ENCODE results near the gene C5orf52.
"Not testable (repeated sequence)": the region's sequence is repeated elsewhere in the genome, so short reads cannot be mapped to it uniquely, and the experiment has no call there.

C5orf52 gene

DNA sequence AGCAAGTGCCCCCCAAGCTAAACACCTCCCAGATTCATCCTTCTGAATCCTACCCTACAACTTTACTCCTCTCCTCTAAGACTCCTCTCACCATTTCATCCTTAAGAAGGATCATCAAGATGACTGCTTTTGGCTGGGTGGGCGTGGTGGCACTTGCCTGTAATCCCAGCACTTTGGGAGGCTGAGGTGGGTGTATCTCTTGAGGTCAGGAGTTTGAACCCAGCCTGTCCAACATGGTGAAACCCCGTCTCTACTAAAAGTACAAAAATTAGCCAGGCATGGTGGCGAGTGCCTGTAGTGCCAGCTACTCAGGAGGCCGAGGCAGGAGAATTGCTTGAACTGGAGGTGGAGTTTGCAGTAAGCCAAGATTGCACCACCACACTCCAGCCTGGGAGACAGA, 3.0 kb downstream of the C5orf52 start:
- not testable (repeated sequence) for FAIRE-seq; DNase-seq (ENCODE audit: insufficient read length, low spot score)

DNA sequence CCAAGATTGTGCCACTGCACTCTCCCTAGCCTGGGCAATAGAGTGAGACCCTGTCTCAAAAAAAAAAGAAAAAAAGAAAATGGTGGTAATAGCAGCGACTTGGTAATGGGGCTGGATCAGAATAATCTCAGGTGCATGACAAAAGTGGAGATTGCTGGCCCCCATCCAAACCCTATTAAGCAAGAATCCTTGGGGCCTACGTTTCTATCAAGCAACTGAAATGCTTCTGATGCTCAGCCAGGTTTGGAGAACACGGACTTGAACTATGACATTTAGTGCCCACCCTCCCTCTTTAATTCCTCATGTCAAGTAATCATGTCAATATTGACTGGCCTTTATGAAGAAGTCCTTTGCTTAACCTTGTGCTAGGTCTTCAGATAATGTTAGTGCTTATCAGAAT, 6.6 kb downstream of the C5orf52 start:
- FAIRE-seq: no peak

DNA sequence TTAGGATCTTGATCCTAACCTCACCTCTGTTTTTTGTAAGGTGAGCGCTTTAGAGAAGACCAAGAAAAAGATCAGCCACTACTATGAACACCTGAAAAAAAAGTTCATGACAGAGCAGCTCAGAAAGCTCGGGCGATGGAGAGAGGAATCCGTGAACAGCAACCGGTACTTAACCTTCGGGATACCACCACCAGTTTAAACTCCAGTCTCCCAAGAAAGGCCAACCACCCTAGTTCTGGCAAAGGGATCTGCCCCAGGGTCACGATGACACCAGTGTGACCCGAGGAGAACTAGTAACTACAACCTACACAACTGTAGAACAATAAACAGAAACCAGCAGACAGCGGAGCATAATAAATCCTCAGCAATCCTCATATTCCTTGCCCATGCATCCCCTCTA, 8.5 kb downstream of the C5orf52 start:
- FAIRE-seq (no peak), DNase-seq (ENCODE audit: insufficient read length, low spot score) (no peak)

More for the DNA sequence above, 6.6 kb downstream of the C5orf52 start:
- DNase-seq (ENCODE audit: insufficient read length, low spot score): no peak

DNA sequence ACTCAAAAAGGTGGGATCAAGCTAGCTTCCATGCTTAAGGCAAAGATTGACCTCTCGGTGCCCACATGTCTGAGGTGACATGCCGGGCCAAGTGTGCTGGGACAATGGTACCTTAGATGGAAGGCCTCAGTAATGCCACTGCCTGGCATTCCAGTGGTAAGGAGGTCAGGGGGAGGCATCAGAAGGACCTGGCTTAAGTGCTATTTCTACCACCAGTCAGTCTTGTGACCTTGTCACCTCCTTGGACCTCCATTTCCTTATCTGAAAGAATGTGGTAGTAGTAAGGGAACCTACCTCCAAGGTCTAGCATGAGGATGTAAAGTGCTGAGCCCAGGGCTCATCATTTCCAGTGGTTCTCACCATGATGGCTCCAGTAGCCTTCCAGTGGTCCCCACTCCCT, 8.9 kb downstream of the C5orf52 start:
- no peak for FAIRE-seq

GRCh38 chr5:157681048-157681447, 9.7 kb downstream of the C5orf52 start:
- FAIRE-seq (no peak), DNase-seq (ENCODE audit: insufficient read length, low spot score) (no peak)

More for the DNA sequence above, 8.9 kb downstream of the C5orf52 start:
- no peak for DNase-seq (ENCODE audit: insufficient read length, low spot score)

GRCh38 chr5:157682257-157682656, 10.9 kb downstream of the C5orf52 start:
- no peak for DNase-seq (ENCODE audit: insufficient read length, low spot score)
- no peak for FAIRE-seq

DNA sequence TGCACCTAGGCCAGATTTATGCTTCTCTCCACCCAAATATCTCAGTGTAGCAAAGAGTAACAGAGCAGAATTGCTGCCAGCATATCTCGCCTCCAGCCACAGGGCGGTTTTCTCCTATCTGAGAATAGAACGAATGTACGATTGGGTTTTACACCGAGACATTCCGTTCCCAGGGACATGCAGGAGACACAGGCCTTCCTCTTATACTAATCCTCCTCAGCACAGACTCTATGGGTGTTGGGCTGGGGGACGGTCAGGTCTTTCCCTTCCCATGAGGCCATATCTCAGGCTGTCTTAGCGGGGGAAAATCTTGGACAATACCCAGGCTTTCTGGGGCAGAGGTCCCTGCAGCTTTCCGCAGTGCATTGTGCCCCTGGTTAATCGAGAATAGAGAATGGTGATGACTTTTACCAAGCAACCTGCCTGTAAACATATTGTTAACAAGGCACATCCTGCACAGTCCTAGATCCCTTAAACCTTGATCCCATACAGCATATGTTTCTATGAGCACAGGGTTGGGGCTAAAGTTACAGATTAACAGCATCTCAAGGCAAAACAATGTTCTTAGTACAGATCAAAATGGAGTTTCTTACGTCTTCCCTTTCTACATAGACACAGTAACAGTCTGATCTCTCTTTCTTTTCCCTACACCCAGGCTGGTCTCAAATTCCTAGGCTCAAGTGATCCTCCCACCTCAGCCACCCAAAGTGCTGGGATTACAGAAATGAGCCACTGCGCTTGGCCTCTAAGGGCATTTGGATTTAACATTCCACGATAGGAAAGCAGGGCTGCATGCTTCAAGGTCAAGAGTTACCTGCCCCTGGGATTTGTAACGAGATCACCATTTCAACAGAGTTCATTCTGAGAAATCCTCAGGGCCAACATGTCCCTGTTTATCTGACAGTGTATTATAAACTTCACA, 15.2 kb downstream of the C5orf52 start:
- not testable (repeated sequence) for FAIRE-seq; DNase-seq (ENCODE audit: insufficient read length, low spot score)

DNA sequence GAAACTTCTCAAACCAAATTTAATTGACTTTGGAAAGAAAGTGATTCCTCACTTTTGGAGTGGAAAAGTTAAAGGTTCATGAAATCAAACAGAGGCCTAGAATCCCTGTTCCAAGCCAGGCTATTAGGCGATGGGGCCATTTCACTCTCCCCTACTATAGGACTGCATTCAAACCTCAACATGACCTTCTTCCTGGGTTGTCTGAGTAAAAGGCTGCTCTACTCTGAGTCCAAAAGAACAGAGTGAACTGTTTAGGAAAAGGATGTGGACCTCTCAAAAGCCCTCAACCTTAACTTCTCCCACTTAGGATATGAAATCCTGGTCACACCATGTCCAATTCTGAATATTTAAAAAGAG, 15.8 kb downstream of the C5orf52 start:
- no peak for DNase-seq (ENCODE audit: insufficient read length, low spot score)
- FAIRE-seq: no peak

GRCh38 chr5:157689942-157690689, 18.8 kb downstream of the C5orf52 start:
- DNase-seq (ENCODE audit: insufficient read length, low spot score): no peak
- FAIRE-seq: no peak

DNA sequence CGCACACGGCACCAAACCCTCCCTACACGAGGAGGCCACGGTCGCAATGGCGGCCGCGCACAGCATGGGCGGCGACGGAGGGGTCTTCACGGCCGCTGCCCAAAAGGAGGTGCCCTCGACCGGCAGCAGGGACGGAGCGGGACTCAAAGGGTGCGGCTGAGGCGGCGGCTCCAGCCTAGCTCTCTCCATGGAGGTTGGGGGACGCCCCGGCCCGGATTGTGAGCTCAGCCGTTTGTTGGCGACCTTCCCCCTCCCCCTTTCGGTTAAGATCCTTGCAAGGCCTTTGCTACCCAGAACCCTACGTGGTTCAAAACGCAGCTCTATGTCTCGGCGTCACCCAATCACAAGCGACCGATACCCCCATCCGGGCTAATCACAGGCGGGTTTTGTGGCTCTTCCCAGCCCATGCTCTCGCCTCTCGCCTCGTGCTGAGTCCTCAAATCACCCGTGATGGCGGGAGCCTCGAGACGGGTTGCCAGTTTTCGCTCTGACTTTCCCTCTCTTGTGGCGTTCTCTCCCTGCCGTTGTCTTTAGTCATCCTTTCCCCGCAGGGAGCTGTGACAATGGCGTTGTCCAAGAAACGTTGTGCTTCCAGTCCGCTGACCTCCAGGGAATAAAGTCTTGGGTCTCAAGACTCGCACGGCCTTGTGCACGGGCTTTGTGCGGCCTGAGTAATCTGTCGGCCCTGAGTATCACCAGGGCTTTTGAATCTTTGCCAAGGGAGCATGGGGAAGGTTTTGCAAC, 19.5 kb downstream of the C5orf52 start:
- DNase-seq (ENCODE audit: insufficient read length, low spot score) (no peak), FAIRE-seq (no peak)

DNA sequence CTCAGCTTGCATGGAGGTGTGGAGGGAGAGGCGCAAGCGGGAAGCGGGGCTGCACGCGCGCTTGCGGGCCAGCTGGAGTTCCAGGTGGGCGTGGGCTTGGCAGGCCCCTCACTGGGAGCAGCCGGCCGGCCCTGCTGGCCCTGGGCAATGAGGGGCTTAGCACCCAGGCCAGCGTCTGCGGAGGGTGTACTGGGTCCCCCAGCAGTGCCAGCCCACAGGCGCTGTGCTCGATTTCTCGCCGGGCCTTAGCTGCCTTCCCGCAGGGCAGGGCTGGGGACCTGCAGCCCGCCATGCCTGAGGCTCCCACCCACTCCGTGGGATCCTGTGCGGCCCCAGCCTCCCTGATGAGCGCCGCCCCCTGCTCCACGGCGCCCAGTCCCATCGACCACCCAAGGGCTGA, 22.5 kb downstream of the C5orf52 start:
- not testable (repeated sequence) for DNase-seq (ENCODE audit: insufficient read length, low spot score); FAIRE-seq

GRCh38 chr5:157696154-157696553, 24.8 kb downstream of the C5orf52 start:
- not testable (repeated sequence) for FAIRE-seq; DNase-seq (ENCODE audit: insufficient read length, low spot score)

DNA sequence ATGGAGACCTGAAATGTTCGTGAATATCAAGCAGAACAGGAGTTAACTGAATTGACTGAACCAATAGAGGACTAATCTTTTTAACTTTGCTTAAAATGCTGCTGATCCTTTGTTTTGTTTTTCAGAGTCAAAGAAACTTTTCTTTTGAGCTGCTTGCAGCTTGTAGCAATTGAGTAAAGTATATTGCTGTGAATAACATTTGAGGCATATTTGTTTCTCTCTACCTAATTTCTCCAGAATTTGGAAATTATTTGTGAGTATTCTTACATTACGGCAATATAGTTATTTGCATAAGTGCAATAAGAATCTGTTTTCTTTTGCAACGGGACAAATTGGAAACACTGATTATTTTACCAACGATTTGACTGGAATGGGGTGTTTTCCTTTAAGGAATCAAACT, 27.3 kb downstream of the C5orf52 start:
- FAIRE-seq: not testable (repeated sequence)

DNA sequence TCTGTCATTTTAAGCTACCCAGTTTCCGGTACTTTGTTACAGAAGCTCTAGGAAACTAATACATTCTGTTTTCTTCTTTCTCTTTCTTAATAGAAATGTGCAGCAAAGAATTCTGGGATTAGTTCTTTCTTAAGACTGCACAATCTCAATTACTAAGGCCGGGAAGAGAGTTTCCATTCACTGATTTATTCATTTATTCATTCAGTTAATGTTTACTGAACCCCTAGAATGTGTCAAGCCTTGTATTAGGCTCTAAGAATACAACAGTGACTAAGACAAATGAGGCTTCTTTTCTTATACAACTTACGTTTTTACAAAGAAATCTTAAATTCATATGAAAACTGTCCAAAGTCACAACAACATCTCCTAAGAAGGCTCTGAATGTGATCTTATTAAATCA, 32.4 kb downstream of the C5orf52 start:
- FAIRE-seq (no peak), DNase-seq (ENCODE audit: insufficient read length, low spot score) (no peak)

More for the DNA sequence above, 27.3 kb downstream of the C5orf52 start:
- DNase-seq (ENCODE audit: insufficient read length, low spot score): not testable (repeated sequence)

DNA sequence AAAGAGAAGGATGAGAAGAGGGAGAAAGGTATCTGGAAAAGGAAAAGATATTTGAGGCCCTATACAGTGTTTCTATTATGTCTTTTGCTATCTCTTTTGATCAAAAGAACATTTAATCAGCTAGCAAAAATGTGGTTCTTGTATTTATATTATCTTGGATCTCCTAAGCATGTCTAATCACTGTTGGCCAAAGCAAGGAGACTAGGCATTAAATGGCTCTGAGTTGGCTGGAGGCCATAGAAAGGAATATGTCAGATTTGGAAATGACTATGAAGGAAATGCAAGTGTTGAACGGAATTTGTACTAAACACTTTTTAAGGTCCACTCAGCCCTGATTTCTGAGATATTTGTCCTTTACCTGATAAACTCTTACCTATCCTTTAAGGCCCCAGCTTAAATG, 37.5 kb downstream of the C5orf52 start:
- no peak for DNase-seq (ENCODE audit: insufficient read length, low spot score)
- FAIRE-seq: no peak

DNA sequence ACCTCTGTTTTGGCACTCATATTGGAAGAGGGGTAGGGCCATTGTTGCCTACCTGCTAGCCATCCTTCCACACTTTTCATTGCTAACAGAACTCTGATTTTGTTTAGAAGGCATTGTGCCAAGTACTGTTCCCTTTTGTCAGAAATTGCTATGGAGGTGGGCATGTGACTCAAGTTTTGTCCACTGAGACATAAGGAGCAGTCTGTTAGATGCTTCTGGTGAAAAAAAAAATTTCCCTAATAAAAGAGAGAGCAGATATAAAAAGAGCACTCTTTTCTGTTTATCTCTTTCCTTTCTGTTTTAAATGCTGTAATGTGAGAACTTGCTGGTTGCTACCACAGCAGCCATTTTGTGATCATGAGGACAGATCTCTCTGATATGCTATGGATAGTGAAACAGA, 38.0 kb downstream of the C5orf52 start:
- DNase-seq (ENCODE audit: insufficient read length, low spot score) (no peak), FAIRE-seq (no peak)

- DNase-seq (ENCODE audit: insufficient read length, low spot score): no peak
- no peak for FAIRE-seq
These were observed 39.1 kb downstream of the C5orf52 start for GRCh38 chr5:157710431-157710830.

DNA sequence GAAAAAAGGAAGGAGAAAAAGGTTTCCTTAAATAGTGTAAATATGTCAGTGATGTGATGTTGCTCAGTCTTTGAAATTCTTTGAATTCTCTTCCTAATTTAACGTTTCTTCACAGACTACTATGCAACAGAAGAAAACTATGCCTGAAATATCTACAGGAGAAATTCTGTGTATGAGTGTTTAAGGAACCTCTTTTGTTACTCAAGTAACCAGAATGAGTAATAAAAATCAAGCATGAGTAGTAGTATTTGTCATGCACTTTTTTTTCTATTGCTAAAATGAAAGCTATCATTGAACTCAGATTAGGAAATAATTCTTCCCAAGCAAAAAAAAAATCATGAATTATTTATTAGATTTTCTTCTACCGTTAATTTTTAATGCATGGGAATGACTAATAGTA, 39.5 kb downstream of the C5orf52 start:
- FAIRE-seq: no peak
- DNase-seq (ENCODE audit: insufficient read length, low spot score): no peak

DNA sequence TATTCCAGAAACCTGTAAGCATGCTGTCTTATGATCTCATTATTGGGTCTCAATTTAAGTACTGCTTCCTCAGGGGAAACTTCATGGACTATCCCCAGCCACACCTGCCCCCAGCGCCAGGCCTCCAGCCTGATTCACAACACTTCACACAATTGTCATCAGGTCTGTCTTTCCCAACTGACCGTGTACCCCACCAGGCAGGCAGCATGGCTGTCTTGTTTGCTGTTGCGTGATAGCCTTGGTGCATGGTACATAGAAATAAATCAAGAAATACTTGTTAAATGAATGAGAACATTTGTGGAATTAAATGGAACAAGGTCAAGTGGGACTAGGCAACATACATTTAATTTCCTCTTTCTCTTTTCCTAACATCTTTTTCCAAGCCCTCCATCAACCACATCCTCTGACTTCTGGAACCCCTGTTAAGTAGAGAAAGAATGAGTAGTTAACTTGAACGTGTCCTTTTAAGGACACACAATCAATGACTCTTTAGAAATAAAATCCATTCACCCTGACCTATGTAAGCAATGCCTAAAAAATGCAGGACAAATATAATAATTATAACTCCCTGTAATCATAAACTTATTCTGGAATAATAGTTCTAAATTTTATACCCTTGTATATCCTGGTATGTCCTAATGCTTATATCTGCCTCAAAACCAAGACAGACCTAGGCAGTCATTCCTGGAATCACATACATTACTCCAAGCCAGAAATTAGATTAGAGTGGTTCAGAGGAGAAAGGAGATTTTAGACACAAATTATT, 42.7 kb downstream of the C5orf52 start:
- FAIRE-seq (no peak), DNase-seq (ENCODE audit: insufficient read length, low spot score) (no peak)

- DNase-seq (ENCODE audit: insufficient read length, low spot score): no peak
- no peak for FAIRE-seq
These were observed 43.2 kb downstream of the C5orf52 start for GRCh38 chr5:157714596-157714864.

- DNase-seq (ENCODE audit: insufficient read length, low spot score) (no peak), FAIRE-seq (no peak)
These were observed 47.2 kb downstream of the C5orf52 start for GRCh38 chr5:157718519-157718918.

Data from GM19239 (cell line).